WTC11 (cell line): ENCODE measurements around the gene ZDHHC14.

Experiments
- AFF4 ChIP-seq: sonication (generic); formaldehyde crosslinking; IDR thresholded peaks from 2 replicates; pipeline ENCODE4 v1.8.1; 2023; ENCODE audit warnings: mild to moderate bottlenecking, missing genetic modification reagents, borderline replicate concordance
- ETV6 ChIP-seq: sonication (generic); formaldehyde crosslinking; IDR thresholded peaks from 2 replicates; pipeline ENCODE4 v1.8.1; 2022; ENCODE audit warnings: mild to moderate bottlenecking, missing genetic modification reagents
- GABPB1 ChIP-seq: sonication (generic); formaldehyde crosslinking; IDR thresholded peaks from 2 replicates; pipeline ENCODE4 v1.8.1; 2023; ENCODE audit warnings: mild to moderate bottlenecking, missing genetic modification reagents
- NR1H2 ChIP-seq: sonication (generic); formaldehyde crosslinking; IDR thresholded peaks from 2 replicates; pipeline ENCODE4 v1.9.0; 2021; ENCODE audit warnings: mild to moderate bottlenecking, moderate library complexity, missing genetic modification reagents
- SOX15 ChIP-seq: fragments of 250-450 bp; sonication (Bioruptor Pico); IDR thresholded peaks from 2 replicates; pipeline ENCODE4 v1.9.0; 2021; ENCODE audit warnings: mild to moderate bottlenecking
- SP1 ChIP-seq: sonication (generic); formaldehyde crosslinking; conservative IDR thresholded peaks from 2 replicates; pipeline ENCODE4 v1.8.1; 2022; ENCODE audit warnings: missing genetic modification reagents
- TF ChIP-seq, protein P1 (sequence below): fragments of 200-600 bp; IDR thresholded peaks from 2 replicates; pipeline ENCODE4 v1.8.0; 2022; ENCODE audit warnings: antibody characterized with exemption
- TF ChIP-seq, protein P2 (sequence below): sonication (generic); formaldehyde crosslinking; IDR thresholded peaks from 2 replicates; pipeline ENCODE4 v1.8.1; 2023; ENCODE audit warnings: mild to moderate bottlenecking, missing genetic modification reagents, moderate library complexity

- TF ChIP-seq, protein P1, sequence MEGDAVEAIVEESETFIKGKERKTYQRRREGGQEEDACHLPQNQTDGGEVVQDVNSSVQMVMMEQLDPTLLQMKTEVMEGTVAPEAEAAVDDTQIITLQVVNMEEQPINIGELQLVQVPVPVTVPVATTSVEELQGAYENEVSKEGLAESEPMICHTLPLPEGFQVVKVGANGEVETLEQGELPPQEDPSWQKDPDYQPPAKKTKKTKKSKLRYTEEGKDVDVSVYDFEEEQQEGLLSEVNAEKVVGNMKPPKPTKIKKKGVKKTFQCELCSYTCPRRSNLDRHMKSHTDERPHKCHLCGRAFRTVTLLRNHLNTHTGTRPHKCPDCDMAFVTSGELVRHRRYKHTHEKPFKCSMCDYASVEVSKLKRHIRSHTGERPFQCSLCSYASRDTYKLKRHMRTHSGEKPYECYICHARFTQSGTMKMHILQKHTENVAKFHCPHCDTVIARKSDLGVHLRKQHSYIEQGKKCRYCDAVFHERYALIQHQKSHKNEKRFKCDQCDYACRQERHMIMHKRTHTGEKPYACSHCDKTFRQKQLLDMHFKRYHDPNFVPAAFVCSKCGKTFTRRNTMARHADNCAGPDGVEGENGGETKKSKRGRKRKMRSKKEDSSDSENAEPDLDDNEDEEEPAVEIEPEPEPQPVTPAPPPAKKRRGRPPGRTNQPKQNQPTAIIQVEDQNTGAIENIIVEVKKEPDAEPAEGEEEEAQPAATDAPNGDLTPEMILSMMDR: no peak
- TF ChIP-seq ETV6 (no peak), SP1 (CRISPR knock-in tag) (no peak), AFF4 (CRISPR knock-in tag) (no peak), GABPB1 (CRISPR knock-in tag) (no peak), SOX15 (CRISPR knock-in tag) (no peak), NR1H2 (CRISPR knock-in tag) (no peak)
- TF ChIP-seq, protein P2, sequence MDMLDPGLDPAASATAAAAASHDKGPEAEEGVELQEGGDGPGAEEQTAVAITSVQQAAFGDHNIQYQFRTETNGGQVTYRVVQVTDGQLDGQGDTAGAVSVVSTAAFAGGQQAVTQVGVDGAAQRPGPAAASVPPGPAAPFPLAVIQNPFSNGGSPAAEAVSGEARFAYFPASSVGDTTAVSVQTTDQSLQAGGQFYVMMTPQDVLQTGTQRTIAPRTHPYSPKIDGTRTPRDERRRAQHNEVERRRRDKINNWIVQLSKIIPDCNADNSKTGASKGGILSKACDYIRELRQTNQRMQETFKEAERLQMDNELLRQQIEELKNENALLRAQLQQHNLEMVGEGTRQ: no peak
Measured at GRCh38 chr6:157608221-157609075, 227.5 kb downstream of the ZDHHC14 start.
